ENCODE data around the gene CDC20.
A peak's percentile ranks its signal among the peaks of the same experiment; 100 is the strongest.

The CDC20 gene

GRCh38 chr1:43358746-43359693, at the start of gene CDC20:
Gene CDC20 (plus strand): TSS chr1:43358981. CDS start chr1:43359216, 235 bp downstream.
- peak; percentile 100 for DNase-seq

GRCh38 chr1:43309405-43310025, 49.3 kb upstream of the CDC20 start:
- DNase-seq, result no peak

- no peak for DNase-seq
Observed at GRCh38 chr1:43311521-43311920, 47.3 kb upstream of the CDC20 start.

- DNase-seq, result no peak
Observed at GRCh38 chr1:43312212-43312623, 46.6 kb upstream of the CDC20 start.

GRCh38 chr1:43312663-43313515, 45.9 kb upstream of the CDC20 start:
- DNase-seq, result no peak

- no peak for DNase-seq
Observed at GRCh38 chr1:43313771-43314170, 45.0 kb upstream of the CDC20 start.

- DNase-seq, result no peak
Observed at GRCh38 chr1:43314233-43314632, 44.5 kb upstream of the CDC20 start.

GRCh38 chr1:43315481-43315880, 43.3 kb upstream of the CDC20 start:
- DNase-seq, result no peak

GRCh38 chr1:43315963-43316737, 42.6 kb upstream of the CDC20 start:
- DNase-seq, result no peak

GRCh38 chr1:43316738-43317520, 41.9 kb upstream of the CDC20 start:
- DNase-seq, result no peak

GRCh38 chr1:43317817-43318471, 40.8 kb upstream of the CDC20 start:
- DNase-seq, result no peak

GRCh38 chr1:43318831-43319230, 40.0 kb upstream of the CDC20 start:
- DNase-seq, result no peak

GRCh38 chr1:43319288-43319687, 39.5 kb upstream of the CDC20 start:
- DNase-seq, result no peak

- no peak for DNase-seq
Observed at GRCh38 chr1:43319766-43320165, 39.0 kb upstream of the CDC20 start.

- DNase-seq, result no peak
Observed at GRCh38 chr1:43321331-43321891, 37.4 kb upstream of the CDC20 start.

GRCh38 chr1:43322506-43322905, 36.3 kb upstream of the CDC20 start:
- no peak for DNase-seq

- peak; percentile 33 for DNase-seq
Observed at GRCh38 chr1:43324810-43325209, 34.0 kb upstream of the CDC20 start.

GRCh38 chr1:43325381-43325780, 33.4 kb upstream of the CDC20 start:
- DNase-seq, result no peak

- DNase-seq, result no peak
Observed at GRCh38 chr1:43327549-43328292, 31.1 kb upstream of the CDC20 start.
